GM12873 (cell line): ENCODE measurements around the gene DRP2.

Experiments used
- CTCF ChIP-seq: IDR thresholded peaks from 2 replicates; pipeline ENCODE4 v1.5.1; 2012; ENCODE audit warnings: low read depth, mild to moderate bottlenecking, moderate library complexity, low read length, control low read depth; ENCODE audit not compliant: insufficient read depth; ENCODE audit errors: missing control alignments

The DRP2 gene

DNA sequence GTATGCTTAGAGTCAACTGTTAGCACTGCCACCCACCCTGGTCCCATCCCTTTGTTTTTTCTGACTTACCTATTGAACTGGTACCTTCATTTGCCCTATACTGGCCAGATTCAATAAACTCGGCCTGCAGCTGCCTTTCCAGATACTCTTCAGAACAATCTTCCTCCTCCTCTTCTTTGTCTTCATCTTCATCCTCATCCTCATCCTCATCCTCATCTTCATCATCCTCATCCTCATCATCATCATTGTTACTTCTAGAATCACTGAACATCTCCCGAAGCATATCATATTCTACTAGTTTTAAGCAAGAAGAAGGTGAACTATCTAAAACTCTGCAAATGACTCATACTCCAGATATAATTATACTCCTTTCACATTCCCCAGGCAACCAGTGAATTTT is 56.7 kb downstream of the DRP2 start:
- no peak for TF ChIP-seq CTCF

DNA sequence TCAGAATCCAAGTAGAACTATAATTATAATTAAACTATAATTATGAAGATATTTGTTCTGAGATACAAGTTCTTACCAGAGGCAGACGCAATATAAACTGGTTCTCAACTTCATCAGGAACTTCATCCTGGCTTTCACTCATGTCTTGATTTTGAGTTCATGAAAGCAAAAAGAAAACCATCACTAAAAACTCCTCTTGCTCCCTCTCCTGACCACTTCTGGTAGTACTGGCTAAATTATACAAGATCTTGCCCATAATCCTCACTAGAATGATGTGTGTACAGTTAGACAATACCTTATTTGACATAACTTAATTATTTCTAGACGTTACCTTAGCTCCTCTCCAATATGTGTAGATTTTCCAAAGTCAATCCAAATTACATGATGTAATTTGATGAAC is 67.8 kb downstream of the DRP2 start:
- peak; percentile 65 for TF ChIP-seq CTCF

DNA sequence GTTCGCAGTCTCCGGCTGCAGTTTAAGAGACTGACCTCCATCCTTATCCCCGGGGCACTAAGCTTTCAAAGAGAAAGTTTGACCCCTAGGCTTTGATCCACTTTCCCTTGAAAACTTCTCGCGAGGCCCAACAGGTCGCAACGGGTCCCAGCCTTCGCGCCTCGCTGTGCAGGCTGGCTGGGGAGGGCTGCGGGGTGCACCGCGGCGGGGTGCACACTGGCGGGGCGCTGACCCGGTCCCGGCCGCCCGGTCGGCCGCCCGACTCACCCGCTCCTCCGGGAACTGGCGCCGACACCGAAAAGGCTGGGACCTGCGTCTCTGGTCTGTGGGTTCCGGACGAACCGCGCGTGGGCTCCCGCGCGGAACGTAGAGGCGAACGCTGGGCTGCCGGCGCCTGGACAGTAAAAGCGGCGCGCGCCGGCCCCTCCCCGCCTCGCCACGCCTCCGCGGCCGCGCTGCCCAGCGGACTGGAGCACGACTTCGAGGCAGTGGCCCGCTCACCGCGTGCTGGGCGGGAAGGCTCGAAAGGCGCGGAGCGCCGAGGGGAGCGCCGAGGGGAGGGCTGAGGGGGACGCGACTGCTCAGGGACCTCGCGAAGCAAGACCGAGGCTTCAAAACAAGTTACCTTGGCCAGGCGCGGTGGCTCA is 71.5 kb downstream of the DRP2 start, which contains the start of gene TAF7L:
TSS of gene TAF7L (minus strand) at position 378 of the 647 bp plus-strand sequence. CDS start 3,791 bp downstream, outside the sequence.
- TF ChIP-seq CTCF: no peak

DNA sequence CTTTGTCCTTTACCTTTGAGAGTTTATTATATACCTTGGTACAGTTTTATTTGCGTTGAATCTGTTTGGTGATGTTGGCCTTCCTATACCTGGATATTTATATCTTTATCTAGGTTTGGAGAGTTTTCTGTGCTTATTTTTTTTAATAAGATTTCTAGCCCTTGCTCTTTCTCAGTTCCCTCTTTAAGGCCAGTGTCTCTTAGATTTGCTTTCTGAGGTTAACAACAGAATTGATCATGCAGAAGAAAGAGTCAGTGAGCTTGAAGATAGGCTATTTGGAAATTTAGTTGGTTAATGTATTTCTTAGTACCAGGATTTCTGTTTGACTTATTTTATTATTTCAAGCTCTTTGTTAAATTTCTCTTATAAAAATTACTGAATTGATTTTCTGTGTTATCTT is 84.2 kb downstream of the DRP2 start:
- TF ChIP-seq CTCF: no peak
